HepG2 (cell line): Measurements from ENCODE around the gene LDAH. TPM values are rescaled to one million over a fixed set of nuclear protein-coding genes. Genes with fewer than 3 reads are reported as not detected.

Source experiments
- ATF1 ChIP-seq: IDR thresholded peaks from 2 replicates; pipeline ENCODE4 v1.6.1; 2016; ENCODE audit warnings: mild to moderate bottlenecking, control low read depth
- PITX1 ChIP-seq: sonication (generic); formaldehyde crosslinking; IDR thresholded peaks from 2 replicates; pipeline ENCODE4 v1.5.1; 2020; ENCODE audit warnings: mild to moderate bottlenecking, missing genetic modification reagents
- PRDM15 ChIP-seq: sonication (generic); formaldehyde crosslinking; IDR thresholded peaks from 2 replicates; pipeline ENCODE4 v1.4.0; 2020; ENCODE audit warnings: missing genetic modification reagents
- RBFOX2 ChIP-seq: fragments of 200-400 bp; formaldehyde crosslinking; IDR thresholded peaks from 2 replicates; pipeline ENCODE4 v1.6.1; 2017; ENCODE audit warnings: low read depth, mild to moderate bottlenecking, low read length
- SIN3A ChIP-seq: IDR thresholded peaks from 2 replicates; pipeline ENCODE4 v1.6.1; 2011; ENCODE audit warnings: low read depth, mild to moderate bottlenecking, control low read depth, low read length, borderline replicate concordance
- SOX6 ChIP-seq, 2 experiments: fragments of 450-650 bp in 1 of 2; sonication (generic) in 1 of 2; formaldehyde crosslinking in 1 of 2; IDR thresholded peaks; 2 replicates each; pipeline versions ENCODE4 v1.4.0 to v1.6.1; 2017 to 2020; ENCODE audit warnings: antibody characterized with exemption in 1 of 2, mild to moderate bottlenecking in 1 of 2, missing genetic modification reagents in 1 of 2
- SUZ12 ChIP-seq: fragments of 150-350 bp; IDR thresholded peaks from 2 replicates; pipeline ENCODE4 v1.6.1; 2014; ENCODE audit warnings: low read depth, low read length
- WIZ ChIP-seq: sonication (generic); formaldehyde crosslinking; IDR thresholded peaks from 2 replicates; pipeline ENCODE4 v1.5.1; 2020; ENCODE audit warnings: mild to moderate bottlenecking, missing genetic modification reagents
- ZNF317 ChIP-seq: sonication (generic); formaldehyde crosslinking; IDR thresholded peaks from 2 replicates; pipeline ENCODE4 v1.5.0; 2020; ENCODE audit warnings: mild to moderate bottlenecking, missing genetic modification reagents
- ZNF331 ChIP-seq: sonication (generic); formaldehyde crosslinking; IDR thresholded peaks from 2 replicates; pipeline ENCODE4 v1.4.0; 2020; ENCODE audit warnings: missing genetic modification reagents
- ZNF350 ChIP-seq: sonication (generic); formaldehyde crosslinking; IDR thresholded peaks from 2 replicates; pipeline ENCODE4 v1.4.0; 2020; ENCODE audit warnings: mild to moderate bottlenecking, low read depth, missing genetic modification reagents, borderline replicate concordance
- ZNF552 ChIP-seq: sonication (generic); formaldehyde crosslinking; IDR thresholded peaks from 2 replicates; pipeline ENCODE4 v1.9.0; 2022; ENCODE audit warnings: missing genetic modification reagents, mild to moderate bottlenecking, borderline replicate concordance
- ZNF556 ChIP-seq: sonication (generic); formaldehyde crosslinking; IDR thresholded peaks from 2 replicates; pipeline ENCODE4 v1.4.0; 2020; ENCODE audit warnings: mild to moderate bottlenecking, missing genetic modification reagents, borderline replicate concordance
- ZNF563 ChIP-seq: sonication (generic); formaldehyde crosslinking; IDR thresholded peaks from 2 replicates; pipeline ENCODE4 v1.8.0; 2022; ENCODE audit warnings: mild to moderate bottlenecking, moderate library complexity, missing genetic modification reagents
- ZNF609 ChIP-seq: sonication (generic); formaldehyde crosslinking; IDR thresholded peaks from 2 replicates; pipeline ENCODE4 v1.4.0; 2020; ENCODE audit warnings: mild to moderate bottlenecking, missing genetic modification reagents, borderline replicate concordance
- polyA plus RNA-seq, 8 experiments: library from polyadenylated mRNA; depleted of rRNA in 3 of 8; stranded (reverse) in 7 of 8; unstranded in 1 of 8; fragments of >200 nt; fragmentation: Illumina TruSeq in 4 of 8; extraction: Trizol in 4 of 8; gene quantifications; 2 replicates each; pipeline versions ENCODE4 v1.2.1 to v1.2.3, GENCODE V29; 2011 to 2016; ENCODE audit warnings: low read depth in 4 of 8, missing spikeins in 1 of 8, mixed read lengths in 1 of 8; ENCODE audit not compliant: insufficient read depth in 1 of 8
- total RNA-seq, 5 experiments: library from RNA; depleted of rRNA; stranded (reverse); fragments of >200 nt; fragmentation: Illumina TruSeq; extraction: Trizol; gene quantifications; 2 replicates each; pipeline ENCODE4 v1.2.3, GENCODE V29; 2016; ENCODE audit warnings: low read depth in 1 of 5
- TF ChIP-seq, protein P1 (sequence below), 2 experiments: fragments of 450-650 bp in 1 of 2; sonication (generic) in 1 of 2; formaldehyde crosslinking; IDR thresholded peaks; 2 replicates each; pipeline versions ENCODE4 v1.5.0 to v1.8.0; 2020 to 2022; ENCODE audit warnings: mild to moderate bottlenecking in 1 of 2, missing genetic modification reagents in 1 of 2
- TF ChIP-seq, protein P2 (sequence below): sonication (generic); formaldehyde crosslinking; IDR thresholded peaks from 2 replicates; pipeline ENCODE4 v1.4.0; 2020; ENCODE audit warnings: missing genetic modification reagents

The LDAH gene
- total and polyA plus RNA-seq, 2 of the 13 experiments (the other 11 are each of a cell fraction or from before 2014, with no cell fraction given): 28.8 to 46.2 TPM

- no peak for TF ChIP-seq SIN3A
- TF ChIP-seq ATF1 (CRISPR knock-in tag): no peak
- no peak for TF ChIP-seq SOX6 (IDR thresholded peaks at IDR 0.05)
- 0 out of 2 replicates have a peak, but pooled peaks have one; percentile 38 for TF ChIP-seq SOX6 (CRISPR knock-in tag; IDR thresholded peaks at IDR 0.05)
- no peak for TF ChIP-seq PRDM15
- peak; percentile 52; the same call in 1 of the 2 replicates for TF ChIP-seq ZNF317 (CRISPR knock-in tag)
- no peak for TF ChIP-seq ZNF609
- TF ChIP-seq, protein P1, sequence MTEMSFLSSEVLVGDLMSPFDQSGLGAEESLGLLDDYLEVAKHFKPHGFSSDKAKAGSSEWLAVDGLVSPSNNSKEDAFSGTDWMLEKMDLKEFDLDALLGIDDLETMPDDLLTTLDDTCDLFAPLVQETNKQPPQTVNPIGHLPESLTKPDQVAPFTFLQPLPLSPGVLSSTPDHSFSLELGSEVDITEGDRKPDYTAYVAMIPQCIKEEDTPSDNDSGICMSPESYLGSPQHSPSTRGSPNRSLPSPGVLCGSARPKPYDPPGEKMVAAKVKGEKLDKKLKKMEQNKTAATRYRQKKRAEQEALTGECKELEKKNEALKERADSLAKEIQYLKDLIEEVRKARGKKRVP (CRISPR knock-in tag; IDR thresholded peaks at IDR 0.05): no peak
- no peak for TF ChIP-seq ZNF556 (CRISPR knock-in tag)
- TF ChIP-seq ZNF350 (CRISPR knock-in tag): peak; percentile 61; the same call in 1 of the 2 replicates
- no peak for TF ChIP-seq RBFOX2
- 0 out of 2 replicates have a peak, but pooled peaks have one; percentile 74 for TF ChIP-seq ZNF331 (CRISPR knock-in tag)
- TF ChIP-seq ZNF563 (CRISPR knock-in tag): 0 out of 2 replicates have a peak, but pooled peaks have one; percentile 26
- peak; percentile 44; the same call in 1 of the 2 replicates for TF ChIP-seq PITX1 (CRISPR knock-in tag)
- no peak for TF ChIP-seq SUZ12
- TF ChIP-seq WIZ: no peak
- TF ChIP-seq, protein P2, sequence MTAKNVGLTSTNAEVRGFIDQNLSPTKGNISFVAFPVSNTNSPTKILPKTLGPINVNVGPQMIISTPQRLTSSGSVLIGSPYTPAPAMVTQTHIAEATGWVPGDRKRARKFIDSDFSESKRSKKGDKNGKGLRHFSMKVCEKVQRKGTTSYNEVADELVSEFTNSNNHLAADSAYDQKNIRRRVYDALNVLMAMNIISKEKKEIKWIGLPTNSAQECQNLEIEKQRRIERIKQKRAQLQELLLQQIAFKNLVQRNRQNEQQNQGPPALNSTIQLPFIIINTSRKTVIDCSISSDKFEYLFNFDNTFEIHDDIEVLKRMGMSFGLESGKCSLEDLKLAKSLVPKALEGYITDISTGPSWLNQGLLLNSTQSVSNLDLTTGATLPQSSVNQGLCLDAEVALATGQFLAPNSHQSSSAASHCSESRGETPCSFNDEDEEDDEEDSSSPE (CRISPR knock-in tag): no peak
- TF ChIP-seq ZNF552 (CRISPR knock-in tag): no peak
Observed at GRCh38 chr2:20642055-20642971, 180.6 kb downstream of the LDAH start (continued).
